ENCODE results near the gene YIF1B.
"Not testable (repeated sequence)": the region's sequence is repeated elsewhere in the genome, so short reads cannot be mapped to it uniquely, and the experiment has no call there.

YIF1B gene
- total RNA-seq: 13.1 to 30.1 (median 20.6) reads per million in 3 experiments

GRCh38 chr19:38315657-38316476 lies at the start of gene YIF1B:
TSS of gene YIF1B (minus strand) at chr19:38315947. CDS start at chr19:38315917, 30 bp downstream.
- peak; percentile 96 for DNase-seq

- not testable (repeated sequence) for DNase-seq
Measured at GRCh38 chr19:38362946-38363688, 47.4 kb upstream of the YIF1B start.

GRCh38 chr19:38362076-38362945 lies 46.6 kb upstream of the YIF1B start:
- peak; percentile 39 for DNase-seq

GRCh38 chr19:38361633-38362075 lies 45.9 kb upstream of the YIF1B start:
- peak; percentile 39 for DNase-seq

- DNase-seq: no peak
Measured at GRCh38 chr19:38360839-38361631, 45.3 kb upstream of the YIF1B start.

- DNase-seq: no peak
Measured at GRCh38 chr19:38360351-38360750, 44.6 kb upstream of the YIF1B start.

- DNase-seq: no peak
Measured at GRCh38 chr19:38359242-38360021, 43.7 kb upstream of the YIF1B start.

GRCh38 chr19:38358071-38358470 lies 42.3 kb upstream of the YIF1B start:
- no peak for DNase-seq

GRCh38 chr19:38355728-38356725 lies 40.3 kb upstream of the YIF1B start:
- DNase-seq: no peak

- no peak for DNase-seq
Measured at GRCh38 chr19:38352611-38353010, 36.9 kb upstream of the YIF1B start.

- no peak for DNase-seq
Measured at GRCh38 chr19:38351865-38352395, 36.2 kb upstream of the YIF1B start.

- no peak for DNase-seq
Measured at GRCh38 chr19:38350883-38351282, 35.1 kb upstream of the YIF1B start.

GRCh38 chr19:38346837-38347236 lies 31.1 kb upstream of the YIF1B start:
- DNase-seq: no peak

- no peak for DNase-seq
Measured at GRCh38 chr19:38340927-38341326, 25.2 kb upstream of the YIF1B start.

- DNase-seq: not testable (repeated sequence)
Measured at GRCh38 chr19:38339011-38339410, 23.3 kb upstream of the YIF1B start.

- DNase-seq: no peak
Measured at GRCh38 chr19:38337360-38337653, 21.6 kb upstream of the YIF1B start.

- peak; percentile 95 for DNase-seq
Measured at GRCh38 chr19:38336638-38337359, 21.1 kb upstream of the YIF1B start.

- DNase-seq: peak; percentile 92
Measured at GRCh38 chr19:38335949-38336637, 20.3 kb upstream of the YIF1B start.
